DND-41 (cell line): ENCODE measurements around the gene GRID1.

Source experiments
- ATAC-seq: fragments of 200-7000 bp; cut with Tn5 transposase; 3 replicates; pipeline ENCODE4 v1.9.1; 2021; ENCODE audit warnings: low read depth; ENCODE audit not compliant: insufficient read depth
- DNase-seq: peaks from one replicate; pipeline ENCODE4 v3.0.0-alpha.2; 2020
- H2AFZ ChIP-seq: 2 replicates; pipeline ENCODE4 v1.6.0; 2012; ENCODE audit warnings: low read depth, low read length
- H3K27ac ChIP-seq: 2 replicates; pipeline ENCODE4 v1.5.1; 2012; ENCODE audit warnings: low read length, inconsistent platforms
- H3K27me3 ChIP-seq: fragments of 200-600 bp; sonication (generic); 2 replicates; pipeline ENCODE4 v1.6.0; 2012; ENCODE audit warnings: low read length, mild to moderate bottlenecking, inconsistent platforms; ENCODE audit not compliant: insufficient read depth, poor library complexity
- H3K36me3 ChIP-seq: 2 replicates; pipeline ENCODE4 v1.5.1; 2012; ENCODE audit warnings: low read length, inconsistent platforms; ENCODE audit not compliant: insufficient read depth
- H3K4me1 ChIP-seq: 2 replicates; pipeline ENCODE4 v1.5.1; 2012; ENCODE audit warnings: mild to moderate bottlenecking, low read length; ENCODE audit not compliant: insufficient read depth
- H3K4me2 ChIP-seq: 2 replicates; pipeline ENCODE4 v1.6.0; 2012; ENCODE audit warnings: mild to moderate bottlenecking, moderate library complexity, low read length, inconsistent platforms; ENCODE audit not compliant: insufficient read depth
- H3K4me3 ChIP-seq, 2 experiments: fragments of 200-600 bp in 1 of 2; shearing (Covaris generic) in 1 of 2; 2 replicates each; pipeline ENCODE4 v1.5.1; 2012 to 2016; ENCODE audit warnings: inconsistent platforms in 2 of 2, low read length in 2 of 2, mild to moderate bottlenecking in 2 of 2, low read depth in 1 of 2, moderate library complexity in 1 of 2
- H3K79me2 ChIP-seq: 2 replicates; pipeline ENCODE4 v1.6.0; 2012; ENCODE audit warnings: low read length, inconsistent platforms; ENCODE audit not compliant: insufficient read depth
- H3K9ac ChIP-seq: 2 replicates; pipeline ENCODE4 v1.6.0; 2012; ENCODE audit warnings: low read depth, mild to moderate bottlenecking, inconsistent platforms, low read length, moderate library complexity
- H3K9me3 ChIP-seq: 2 replicates; pipeline ENCODE4 v1.5.1; 2012; ENCODE audit warnings: low read length, moderate library complexity, mild to moderate bottlenecking, inconsistent platforms; ENCODE audit not compliant: insufficient read depth, severe bottlenecking
- H4K20me1 ChIP-seq: 2 replicates; pipeline ENCODE4 v1.6.0; 2012; ENCODE audit warnings: low read length; ENCODE audit not compliant: insufficient read depth
- CTCF ChIP-seq: IDR thresholded peaks from 2 replicates; pipeline ENCODE4 v1.5.1; 2012; ENCODE audit warnings: borderline replicate concordance, low read length, moderate library complexity, mild to moderate bottlenecking; ENCODE audit not compliant: poor library complexity, severe bottlenecking; ENCODE audit errors: extremely low read depth
- EZH2 ChIP-seq: IDR thresholded peaks from 3 replicates; pipeline ENCODE4 v1.6.1; 2012; ENCODE audit warnings: borderline replicate concordance, low read depth, mild to moderate bottlenecking, moderate library complexity, low read length, inconsistent platforms; ENCODE audit not compliant: severe bottlenecking

The GRID1 gene

GRCh38 chr10:86286236-86287109, 80.1 kb downstream of the GRID1 start:
- Histone ChIP-seq H3K36me3 (no peaks in the 10 kb centered on the region), H3K4me3 (no peak overlapping the region), H2AFZ (no peak overlapping the region), H3K79me2 (no peaks in the 10 kb centered on the region), H3K27me3 (no peaks in the 10 kb centered on the region), H3K4me2 (no peak overlapping the region), H3K9ac (no peak overlapping the region), H3K27ac (no peak overlapping the region), H3K9me3 (no peaks in the 10 kb centered on the region), H3K4me1 (no peaks in the 10 kb centered on the region), H4K20me1 (peaks cover 2% of the 10 kb centered on the region; the same call in 1 of the 2 replicates)
- no peak for DNase-seq
- TF ChIP-seq EZH2 (no peak), CTCF (no peak)
- ATAC-seq = no peak

DNA sequence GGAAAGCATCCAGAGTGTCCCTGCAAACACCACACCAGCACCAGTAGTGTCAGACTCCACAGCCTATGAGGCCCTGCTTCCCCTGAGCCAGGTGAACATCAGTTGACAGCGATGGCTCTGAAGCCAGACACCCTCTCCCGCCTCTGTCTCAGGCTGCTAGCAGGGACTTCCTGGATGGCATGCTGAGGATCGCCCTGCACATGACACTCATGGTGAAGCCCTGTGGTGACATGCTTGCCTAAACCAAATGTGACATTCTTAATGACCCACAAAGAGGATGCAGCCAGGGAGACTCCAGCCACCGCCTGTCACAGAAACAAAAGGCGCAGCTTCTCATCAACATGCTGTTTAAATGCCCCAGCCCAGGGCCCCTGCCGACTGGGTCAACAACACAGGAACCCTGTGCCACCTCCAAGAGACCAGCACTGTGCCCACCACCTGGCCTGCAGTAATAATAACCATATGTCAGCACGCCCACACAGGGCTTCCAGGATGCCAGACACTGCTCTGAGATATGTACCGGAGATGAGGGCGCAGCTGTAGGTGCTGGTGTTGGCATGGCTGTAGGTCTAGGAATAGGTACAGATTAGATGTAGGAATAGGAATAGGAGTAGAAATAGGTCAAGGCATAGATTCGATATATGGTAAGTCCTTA, 81.3 kb downstream of the GRID1 start:
- Histone ChIP-seq H3K4me2 (no peak overlapping the region), H4K20me1 (no peaks in the 10 kb centered on the region; the same call in 1 of the 2 replicates), H3K79me2 (no peaks in the 10 kb centered on the region), H3K27ac (no peak overlapping the region), H3K9ac (no peak overlapping the region), H3K9me3 (no peaks in the 10 kb centered on the region), H3K27me3 (no peaks in the 10 kb centered on the region), H2AFZ (no peak overlapping the region), H3K36me3 (no peaks in the 10 kb centered on the region), H3K4me1 (no peaks in the 10 kb centered on the region), H3K4me3 (no peak overlapping the region)
- no peak for ATAC-seq
- no peak for TF ChIP-seq CTCF
- TF ChIP-seq EZH2 = no peak
- no peak for DNase-seq

- ATAC-seq = no peak
- no peak overlapping the region for H3K4me3 ChIP-seq
- H2AFZ ChIP-seq = no peak overlapping the region
- no peaks in the 10 kb centered on the region for H3K9me3 ChIP-seq
- H3K27me3 ChIP-seq = no peaks in the 10 kb centered on the region
- H3K9ac ChIP-seq = no peak overlapping the region
- no peaks in the 10 kb centered on the region for H3K79me2 ChIP-seq
- H4K20me1 ChIP-seq = no peaks in the 10 kb centered on the region; the same call in 1 of the 2 replicates
- no peaks in the 10 kb centered on the region for H3K4me1 ChIP-seq
- no peaks in the 10 kb centered on the region for H3K36me3 ChIP-seq
- H3K27ac ChIP-seq = no peak overlapping the region
- DNase-seq = no peak
- TF ChIP-seq CTCF (no peak), EZH2 (no peak)
- no peak overlapping the region for H3K4me2 ChIP-seq
These were observed 82.1 kb downstream of the GRID1 start for GRCh38 chr10:86284355-86285105.
